Endodermal cell (in vitro differentiated cells): ENCODE measurements around the gene AIG1. TPM values are rescaled to one million over a fixed set of nuclear protein-coding genes. Genes with fewer than 3 reads are reported as not detected.

Experiments used
- DNase-seq: peaks from one replicate; pipeline ENCODE4 v3.0.0-alpha.2; 2017
- H3K27ac ChIP-seq: 2 replicates; pipeline ENCODE4 v1.5.1; 2013; ENCODE audit warnings: mild to moderate bottlenecking, low read depth, low read length, moderate library complexity
- H3K27me3 ChIP-seq: 2 replicates; pipeline ENCODE4 v1.6.1; 2013; ENCODE audit warnings: mild to moderate bottlenecking, low read length, moderate library complexity; ENCODE audit not compliant: insufficient read depth, control insufficient read depth, poor library complexity, severe bottlenecking
- H3K36me3 ChIP-seq: 2 replicates; pipeline ENCODE4 v1.7.0; 2013; ENCODE audit warnings: mild to moderate bottlenecking, low read length, moderate library complexity; ENCODE audit not compliant: control insufficient read depth, insufficient read depth
- H3K4me1 ChIP-seq: one replicate; pipeline ENCODE4 v1.7.0; 2013; ENCODE audit warnings: low read length; ENCODE audit not compliant: control insufficient read depth, insufficient read depth
- H3K4me3 ChIP-seq: 2 replicates; pipeline ENCODE4 v1.5.1; 2013; ENCODE audit warnings: mild to moderate bottlenecking, low read length, moderate library complexity
- H3K9ac ChIP-seq: 2 replicates; pipeline ENCODE4 v1.6.1; 2013; ENCODE audit warnings: mild to moderate bottlenecking, low read length, moderate library complexity; ENCODE audit not compliant: poor library complexity, severe bottlenecking; ENCODE audit errors: extremely low read depth
- H3K9me3 ChIP-seq: 2 replicates; pipeline ENCODE4 v1.6.1; 2013; ENCODE audit warnings: mild to moderate bottlenecking, low read length, moderate library complexity; ENCODE audit not compliant: control insufficient read depth
- H3K27ac Mint-ChIP-seq: 2 replicates; pipeline ENCODE4 v1.8.0; 2020; ENCODE audit warnings: mixed read lengths
- H3K27me3 Mint-ChIP-seq: 2 replicates; pipeline ENCODE4 v1.8.0; 2021; ENCODE audit warnings: mild to moderate bottlenecking, mixed read lengths; ENCODE audit not compliant: insufficient read depth
- H3K36me3 Mint-ChIP-seq: 2 replicates; pipeline ENCODE4 v1.8.0; 2020; ENCODE audit warnings: low read depth, mixed read lengths
- H3K4me1 Mint-ChIP-seq: 2 replicates; pipeline ENCODE4 v1.8.0; 2020; ENCODE audit warnings: mixed read lengths
- H3K4me3 Mint-ChIP-seq: 2 replicates; pipeline ENCODE4 v1.8.0; 2020; ENCODE audit warnings: mild to moderate bottlenecking, moderate library complexity, mixed read lengths
- H3K9me3 Mint-ChIP-seq: 2 replicates; pipeline ENCODE4 v1.8.0; 2020; ENCODE audit warnings: mild to moderate bottlenecking, mixed read lengths
- WGBS, 2 experiments: methylation state at CpG; one replicate each; pipeline versions ENCODE4 v1.1.5 to v1.1.7; 2013; ENCODE audit warnings: missing lambda C conversion rate in 2 of 2, mixed read lengths in 1 of 2; ENCODE audit not compliant: insufficient coverage in 1 of 2, insufficient read length in 1 of 2; 5-methylcytosine and 5-hydroxymethylcytosine counted together
- total RNA-seq, 2 donors: library from RNA; stranded (reverse); fragmentation: NEBNext Ultra II Directional in 1 of 2; extraction: Animal tissue kit (Norgen Biotek cat#: 25700) in 1 of 2; gene quantifications; 2 replicates in 1 of 2; 3 replicates in 1 of 2; pipeline ENCODE4 v1.2.1, GENCODE V29; 2021
- TF ChIP-seq, protein P1 (sequence below): fragments of 200-600 bp; sonication (generic); conservative IDR thresholded peaks from 2 replicates; pipeline ENCODE4 v1.5.0; 2021; ENCODE audit warnings: antibody characterized with exemption, mild to moderate bottlenecking

Gene AIG1
- total RNA-seq, 2 donors from 2014 or later: 23.0 to 25.2 TPM

DNA sequence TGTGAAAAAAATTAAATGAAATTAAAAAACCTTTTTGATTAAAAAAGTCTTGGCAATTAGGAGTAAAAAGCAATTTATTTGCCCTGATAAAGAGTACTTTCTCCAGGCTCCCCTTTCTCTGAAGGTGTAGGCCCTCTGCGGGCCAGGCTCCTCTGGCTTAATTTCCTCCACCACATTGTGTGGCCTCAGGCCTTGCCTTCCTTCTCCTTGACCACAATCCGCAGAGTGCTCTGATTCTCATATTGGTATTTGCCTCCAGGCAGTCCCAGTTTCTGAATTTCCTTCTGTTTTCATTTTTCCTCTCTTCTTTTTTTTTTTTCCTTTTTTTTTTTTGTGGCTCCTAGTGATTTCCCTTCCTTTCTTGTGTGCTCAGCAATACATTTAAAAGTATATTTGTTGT is 96.4 kb downstream of the AIG1 start:
- Histone ChIP-seq H3K4me1 (no peaks in the 10 kb centered on the region), H3K27me3 (peaks cover 5% of the 10 kb centered on the region), H3K36me3 (no peaks in the 10 kb centered on the region), H3K9me3 (no peaks in the 10 kb centered on the region), H3K4me3 (no peak overlapping the region), H3K9ac (no peak overlapping the region), H3K27ac (no peak overlapping the region)
- no peak overlapping the region for H3K27ac Mint-ChIP-seq
- no peaks in the 10 kb centered on the region for H3K36me3 Mint-ChIP-seq
- WGBS, 2 experiments: 87 to 93% methylated on average over 2 of the region's 2 CpGs
- H3K4me1 Mint-ChIP-seq: no peaks in the 10 kb centered on the region
- TF ChIP-seq, protein P1, sequence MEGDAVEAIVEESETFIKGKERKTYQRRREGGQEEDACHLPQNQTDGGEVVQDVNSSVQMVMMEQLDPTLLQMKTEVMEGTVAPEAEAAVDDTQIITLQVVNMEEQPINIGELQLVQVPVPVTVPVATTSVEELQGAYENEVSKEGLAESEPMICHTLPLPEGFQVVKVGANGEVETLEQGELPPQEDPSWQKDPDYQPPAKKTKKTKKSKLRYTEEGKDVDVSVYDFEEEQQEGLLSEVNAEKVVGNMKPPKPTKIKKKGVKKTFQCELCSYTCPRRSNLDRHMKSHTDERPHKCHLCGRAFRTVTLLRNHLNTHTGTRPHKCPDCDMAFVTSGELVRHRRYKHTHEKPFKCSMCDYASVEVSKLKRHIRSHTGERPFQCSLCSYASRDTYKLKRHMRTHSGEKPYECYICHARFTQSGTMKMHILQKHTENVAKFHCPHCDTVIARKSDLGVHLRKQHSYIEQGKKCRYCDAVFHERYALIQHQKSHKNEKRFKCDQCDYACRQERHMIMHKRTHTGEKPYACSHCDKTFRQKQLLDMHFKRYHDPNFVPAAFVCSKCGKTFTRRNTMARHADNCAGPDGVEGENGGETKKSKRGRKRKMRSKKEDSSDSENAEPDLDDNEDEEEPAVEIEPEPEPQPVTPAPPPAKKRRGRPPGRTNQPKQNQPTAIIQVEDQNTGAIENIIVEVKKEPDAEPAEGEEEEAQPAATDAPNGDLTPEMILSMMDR: no peak
- no peak for DNase-seq
- H3K27me3 Mint-ChIP-seq: no peaks in the 10 kb centered on the region
- no peaks in the 10 kb centered on the region for H3K9me3 Mint-ChIP-seq
- H3K4me3 Mint-ChIP-seq: no peak overlapping the region

DNA sequence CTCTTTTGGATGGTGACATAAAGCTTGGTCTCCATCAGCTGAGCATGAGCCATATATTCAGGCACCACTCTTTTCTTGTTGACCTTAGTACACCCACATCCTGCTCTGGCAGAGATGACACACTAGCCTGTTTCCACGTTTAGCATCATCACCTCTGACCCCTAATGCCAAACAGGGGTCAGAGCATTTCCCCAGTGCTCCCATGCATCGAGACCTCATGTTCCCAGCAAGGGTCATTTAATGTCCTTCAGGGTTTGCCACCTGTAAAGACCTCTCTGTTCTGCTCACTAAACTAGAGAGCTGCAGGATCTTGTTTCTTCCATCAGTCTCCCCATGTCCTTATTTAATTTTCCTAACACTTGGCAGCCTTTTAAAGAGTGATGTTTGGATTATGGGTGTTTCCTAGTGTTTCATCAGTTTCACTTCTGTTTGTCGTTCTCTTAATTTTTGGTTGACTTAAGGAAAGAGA is 97.5 kb downstream of the AIG1 start:
- Mint-ChIP-seq H3K27ac (no peak overlapping the region), H3K4me1 (no peaks in the 10 kb centered on the region)

DNA sequence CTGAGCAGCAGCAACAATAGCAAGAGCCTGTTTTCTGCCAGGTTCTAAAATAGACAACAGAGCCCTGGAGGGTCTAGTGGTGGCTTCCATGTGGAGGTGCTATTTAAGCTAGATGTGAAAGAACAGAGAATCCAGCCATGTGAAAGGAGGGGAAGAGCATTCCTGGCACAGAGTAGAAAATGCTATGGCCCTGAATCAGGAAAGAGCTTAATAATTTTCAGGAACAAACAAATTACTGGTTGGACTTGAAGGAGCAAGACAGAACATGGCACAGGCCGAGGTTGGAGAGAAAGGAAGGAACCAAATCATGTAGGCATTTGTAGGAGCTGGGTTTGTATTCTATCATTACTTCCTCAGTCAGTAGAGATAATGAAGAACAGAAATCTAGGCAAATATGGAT is 98.3 kb downstream of the AIG1 start:
- H3K9ac ChIP-seq: no peak overlapping the region
- WGBS, 2 experiments: 94 to 100% methylated on average over 1 of the region's 1 CpG
- no peak overlapping the region for H3K27ac ChIP-seq
- TF ChIP-seq, protein P1: no peak
- H3K4me1 Mint-ChIP-seq: no peaks in the 10 kb centered on the region
- DNase-seq: no peak
- H3K36me3 Mint-ChIP-seq: no peaks in the 10 kb centered on the region
- no peaks in the 10 kb centered on the region for H3K36me3 ChIP-seq
- H3K27me3 Mint-ChIP-seq: no peaks in the 10 kb centered on the region
- no peaks in the 10 kb centered on the region for H3K9me3 ChIP-seq
- H3K4me1 ChIP-seq: no peaks in the 10 kb centered on the region
- no peak overlapping the region for H3K4me3 Mint-ChIP-seq
- no peaks in the 10 kb centered on the region for H3K9me3 Mint-ChIP-seq
- H3K27ac Mint-ChIP-seq: no peak overlapping the region
- H3K4me3 ChIP-seq: no peak overlapping the region
- H3K27me3 ChIP-seq: peaks cover 11% of the 10 kb centered on the region

More for the DNA sequence above, 97.5 kb downstream of the AIG1 start:
- Histone ChIP-seq H3K36me3 (no peaks in the 10 kb centered on the region), H3K4me1 (no peaks in the 10 kb centered on the region), H3K27me3 (peaks cover 11% of the 10 kb centered on the region), H3K27ac (no peak overlapping the region), H3K4me3 (no peak overlapping the region), H3K9ac (no peak overlapping the region), H3K9me3 (no peaks in the 10 kb centered on the region)
- no peaks in the 10 kb centered on the region for H3K27me3 Mint-ChIP-seq
- TF ChIP-seq, protein P1: no peak
- no peak overlapping the region for H3K4me3 Mint-ChIP-seq
- H3K9me3 Mint-ChIP-seq: no peaks in the 10 kb centered on the region
- H3K36me3 Mint-ChIP-seq: no peaks in the 10 kb centered on the region
- DNase-seq: no peak
- WGBS, 2 experiments: 87 to 91% methylated on average over 1 to 3 of the region's 3 CpGs
